Stimulated activated CD4-positive, alpha-beta T cell treated with anti-CD3 and anti-CD28 coated beads, Interleukin-2, amount 100 ng/mL, for 24 hours (primary cell): Measurements from ENCODE around the gene FOXD4.
"Not testable (repeated sequence)": the region's sequence is repeated elsewhere in the genome, so short reads cannot be mapped to it uniquely, and the experiment has no call there.

Experiments
- DNase-seq, 2 donors: peaks; one replicate each; pipeline ENCODE4 v3.0.0-alpha.2; 2020

FOXD4 gene

DNA sequence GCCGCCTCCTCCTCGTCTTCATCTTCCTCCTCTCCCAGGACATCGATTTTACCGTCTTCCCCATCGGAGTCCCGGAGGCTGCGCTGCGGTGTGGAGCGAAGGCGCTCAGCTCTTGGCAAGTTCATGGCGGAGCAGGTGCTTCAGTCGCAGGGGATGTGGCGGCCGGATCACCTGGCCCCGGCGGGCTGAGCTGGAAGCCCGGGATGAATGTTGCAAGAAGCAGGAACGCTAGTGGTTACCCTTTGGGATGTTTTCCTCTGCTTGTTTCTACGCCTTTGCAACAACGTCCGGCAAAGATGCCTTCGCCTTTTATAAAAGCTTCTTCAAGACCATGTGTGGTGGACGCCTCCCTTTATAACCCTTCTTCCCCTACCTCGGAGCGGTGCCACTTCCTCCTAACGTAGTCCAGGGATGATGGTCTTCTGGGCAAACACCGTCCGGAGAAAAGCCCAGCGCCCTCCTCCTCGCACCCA lies at the start of gene FOXD4:
Gene FOXD4, minus strand, starts transcription at position 423 of the 473 bp plus-strand sequence. Its CDS starts 298 bp downstream, at position 125.
- not testable (repeated sequence) for DNase-seq

DNA sequence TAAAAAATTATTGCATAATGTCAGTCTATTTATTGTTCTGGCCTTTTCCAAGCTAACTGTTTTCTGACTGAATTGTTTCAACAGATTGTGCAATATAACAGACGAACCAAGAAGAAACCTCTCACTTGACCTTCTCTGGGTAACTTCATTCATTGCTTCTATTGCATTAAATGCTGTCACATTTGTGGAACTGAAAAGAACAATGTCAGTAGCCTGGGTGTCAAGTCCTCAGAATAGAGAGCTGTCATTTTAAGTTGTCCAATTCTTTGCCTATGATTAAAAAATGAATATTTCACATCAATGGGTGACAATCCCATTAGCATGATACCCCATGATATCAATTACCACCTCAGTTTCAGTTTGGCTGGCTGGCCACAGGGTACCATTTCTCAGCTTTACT lies 41.7 kb upstream of the FOXD4 start:
- not testable (repeated sequence) for DNase-seq

DNA sequence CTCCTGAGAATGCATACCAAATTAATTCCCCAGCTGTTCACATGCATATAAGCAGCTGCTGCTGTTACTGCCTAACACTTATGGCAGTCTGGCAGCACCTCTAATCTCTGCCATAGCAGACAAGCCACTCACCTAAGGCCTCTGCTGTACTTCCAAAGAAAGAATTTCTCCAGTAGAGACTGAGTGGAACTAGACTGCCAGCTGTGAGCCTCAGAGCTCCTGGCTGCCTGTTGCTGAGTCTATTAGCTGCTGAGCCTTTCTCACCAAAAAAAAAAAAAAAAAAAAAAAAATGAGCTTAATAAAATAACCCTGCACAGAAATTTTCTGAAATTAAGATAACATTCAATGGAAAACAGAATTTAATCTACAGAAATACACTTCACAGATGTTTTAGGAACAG lies 33.0 kb upstream of the FOXD4 start:
- DNase-seq, result not testable (repeated sequence)

DNA sequence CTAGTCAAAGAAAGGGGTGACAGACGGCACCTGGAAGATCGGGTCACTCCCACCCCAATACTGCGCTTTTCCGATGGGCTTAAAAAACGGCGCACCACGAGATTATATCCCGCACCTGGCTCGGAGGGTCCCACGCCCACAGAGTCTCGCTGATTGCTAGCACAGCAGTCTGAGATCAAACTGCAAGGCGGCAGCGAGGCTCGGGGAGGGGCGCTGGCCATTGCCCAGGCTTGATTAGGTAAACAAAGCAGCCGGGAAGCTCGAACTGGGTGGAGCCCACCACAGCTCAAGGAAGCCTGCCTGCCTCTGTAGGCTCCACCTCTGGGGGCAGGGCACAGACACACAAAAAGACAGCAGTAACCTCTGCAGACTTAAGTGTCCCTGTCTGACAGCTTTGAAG lies 21.7 kb upstream of the FOXD4 start:
- not testable (repeated sequence) for DNase-seq

DNA sequence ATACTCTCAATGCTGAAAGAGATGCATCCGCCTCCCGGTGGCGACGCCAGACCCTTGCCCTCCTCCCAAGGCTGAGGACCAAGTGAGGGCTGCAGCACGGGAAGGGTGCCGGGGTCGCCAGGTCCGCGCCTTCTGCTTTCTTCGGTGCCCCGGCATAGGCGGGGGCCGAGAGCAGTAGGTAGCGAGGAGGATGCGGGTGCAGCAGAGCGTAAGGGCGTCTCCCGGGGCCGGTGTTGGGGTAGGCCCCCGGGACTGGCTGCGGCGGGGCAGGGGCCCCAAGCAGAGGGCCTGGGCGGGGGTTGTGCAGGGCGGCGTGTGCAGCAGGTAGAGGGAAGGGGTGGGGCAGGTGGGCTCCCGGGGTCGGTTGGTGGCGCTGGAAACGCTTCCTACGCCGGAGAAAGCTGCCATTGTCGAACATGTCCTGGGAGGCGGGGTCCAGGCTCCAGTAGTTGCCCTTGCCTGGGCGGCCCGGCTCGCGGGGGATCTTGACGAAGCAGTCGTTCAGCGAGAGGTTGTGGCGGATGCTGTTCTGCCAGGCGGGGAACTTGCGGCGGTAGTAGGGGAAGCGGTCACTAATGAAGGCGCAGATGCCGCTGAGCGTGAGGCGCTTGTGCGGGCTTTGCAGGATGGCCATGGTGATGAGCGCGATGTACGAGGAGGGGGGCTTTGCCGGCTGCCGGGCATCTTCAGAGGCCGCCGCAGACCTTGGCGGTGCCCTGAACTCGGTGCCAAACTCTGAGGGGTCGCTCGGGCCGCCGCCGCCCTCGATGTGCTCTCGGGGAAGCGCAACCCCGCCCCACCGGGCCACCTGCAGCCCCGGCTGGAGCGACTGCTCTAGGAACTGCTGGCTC lies 848 bp downstream of the FOXD4 start:
- DNase-seq, result peak in 1 of 2 donors; percentile 30

DNA sequence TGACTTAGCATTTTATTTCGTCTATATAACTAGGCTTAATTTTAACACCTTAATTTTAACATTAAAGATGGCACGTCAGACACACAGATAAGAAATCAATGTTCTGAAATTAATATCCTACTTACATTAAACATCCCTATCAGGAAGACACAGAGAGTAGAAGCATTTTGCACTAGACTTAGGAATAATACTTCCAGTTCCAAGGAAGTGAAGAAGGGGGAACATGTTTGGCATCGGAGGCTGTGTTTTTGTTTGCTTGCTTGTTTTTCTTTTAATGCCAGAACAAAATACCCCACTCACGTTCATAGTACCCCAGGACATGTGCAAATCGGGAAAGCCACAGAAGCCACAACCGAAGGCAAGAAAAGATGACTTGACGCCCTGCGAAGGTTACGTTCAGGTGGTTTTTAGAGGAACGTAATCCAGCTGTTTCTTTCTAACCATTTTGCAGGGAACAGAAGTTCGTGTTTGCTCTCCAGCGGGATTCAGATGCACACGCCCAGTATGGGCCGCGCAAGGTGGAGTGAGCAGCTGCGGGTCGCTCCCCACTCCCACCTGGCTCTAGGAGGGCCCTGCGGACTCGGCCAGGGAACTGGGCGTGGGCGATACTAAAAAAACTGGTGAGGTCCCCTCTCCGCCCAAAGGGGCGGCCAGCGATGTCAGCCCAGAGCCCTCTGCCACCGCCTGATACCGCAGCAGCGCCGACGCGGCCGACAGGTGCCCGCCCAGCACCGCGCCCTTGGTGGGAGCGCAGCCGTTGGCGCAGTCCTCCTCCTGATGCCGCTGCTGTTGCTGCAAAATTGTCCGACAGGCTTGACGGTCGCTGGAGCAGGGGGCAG lies 1.8 kb downstream of the FOXD4 start:
- DNase-seq, result not testable (repeated sequence)

DNA sequence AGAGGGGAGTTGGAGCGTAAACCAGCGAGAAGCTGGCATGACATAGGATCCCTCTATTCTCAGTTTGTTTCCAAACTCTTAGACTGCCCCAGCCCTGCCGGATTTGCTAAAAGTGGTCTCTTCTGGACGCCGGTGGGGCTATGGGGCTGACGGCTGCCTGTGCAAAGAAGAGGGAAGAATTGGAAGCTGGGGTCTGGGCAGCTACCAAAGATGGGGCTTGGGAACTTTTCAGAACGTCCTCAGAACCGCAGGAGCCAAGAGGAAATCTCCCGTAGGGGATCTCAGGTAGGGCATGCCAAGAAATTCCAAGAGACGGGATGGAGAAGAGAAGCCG lies 3.1 kb downstream of the FOXD4 start:
- DNase-seq, result not testable (repeated sequence)

DNA sequence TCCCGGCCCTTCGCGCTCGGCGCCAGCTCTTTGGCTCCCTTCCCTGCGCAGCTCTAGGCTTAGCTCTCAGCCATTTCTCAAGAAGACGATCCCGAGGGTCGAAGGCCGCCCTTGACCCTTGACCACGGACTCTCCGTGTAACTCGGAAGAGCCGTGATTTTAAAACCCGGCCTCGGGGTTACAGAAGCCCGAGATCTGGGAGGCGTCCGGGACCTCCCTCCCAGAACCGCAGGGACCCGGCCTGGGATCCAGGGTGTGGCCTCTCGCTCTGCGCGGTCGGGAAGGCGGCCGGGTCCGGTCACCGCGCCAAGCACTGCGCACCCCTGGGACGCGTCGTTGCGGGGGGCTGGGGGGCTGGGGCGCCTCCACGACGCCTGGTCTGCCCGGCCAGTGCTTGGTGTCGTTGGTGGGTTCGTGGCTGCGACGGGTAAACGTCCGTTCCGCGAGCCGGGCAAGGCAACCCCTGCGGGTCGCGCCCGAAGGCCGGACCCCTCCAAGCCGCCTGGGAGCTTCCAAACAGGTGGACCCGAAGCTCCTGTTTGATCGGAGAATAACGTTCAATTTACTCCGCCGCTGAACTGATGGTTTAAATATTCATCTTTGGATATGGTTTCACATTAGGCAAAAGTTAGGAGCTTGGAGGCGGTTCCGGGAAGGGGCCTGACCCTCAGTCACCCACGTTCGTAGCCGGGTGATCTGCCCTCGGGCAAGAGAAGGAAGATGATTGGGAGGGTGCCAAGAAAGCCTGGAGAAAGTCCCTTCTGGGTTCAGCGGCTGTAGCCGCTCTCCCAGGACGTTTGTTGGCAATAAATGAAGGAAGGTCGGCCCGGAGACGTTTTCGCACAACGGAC lies 3.7 kb downstream of the FOXD4 start:
- not testable (repeated sequence) for DNase-seq

DNA sequence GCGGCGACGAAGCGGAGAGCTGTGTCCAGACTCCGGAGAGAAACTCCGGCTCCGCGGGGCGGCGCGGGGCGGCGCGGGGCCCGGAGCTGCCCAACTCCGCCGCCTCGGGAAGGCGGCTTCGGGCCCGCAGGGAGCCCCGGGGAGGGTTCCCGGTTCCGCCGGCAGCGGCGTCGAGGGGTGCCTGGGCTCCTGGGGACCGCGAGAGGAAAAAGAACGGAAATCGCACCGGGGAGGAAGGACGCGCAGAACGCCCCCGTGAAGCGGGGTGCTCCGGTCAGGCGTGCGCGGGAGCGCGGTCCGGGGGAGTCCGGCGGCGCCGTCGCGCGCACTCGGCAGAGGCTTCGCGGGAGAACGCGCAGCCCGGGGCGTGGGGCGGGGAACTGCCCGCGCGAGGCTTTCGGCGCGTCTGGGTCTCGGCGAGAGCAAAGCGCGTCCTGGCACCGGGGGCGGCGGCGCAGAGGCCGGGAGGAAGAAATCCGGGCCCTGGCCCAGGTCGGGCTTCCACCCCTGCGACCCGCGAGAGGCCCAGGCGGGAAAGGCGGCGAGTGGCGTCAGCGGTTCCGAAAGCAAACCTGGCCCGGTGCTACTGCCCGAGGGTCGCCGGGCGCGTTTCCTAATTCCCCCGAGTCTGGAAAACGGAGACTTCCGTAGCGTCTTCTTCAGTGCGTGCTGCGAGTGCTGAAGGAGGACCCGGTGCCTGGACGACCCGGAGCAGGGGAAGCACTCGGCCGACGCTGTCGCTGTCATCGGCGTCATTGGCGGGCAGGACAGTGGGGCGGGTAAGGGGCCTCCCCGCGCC lies 4.5 kb downstream of the FOXD4 start:
- peak; percentile 25 to 52 for DNase-seq

DNA sequence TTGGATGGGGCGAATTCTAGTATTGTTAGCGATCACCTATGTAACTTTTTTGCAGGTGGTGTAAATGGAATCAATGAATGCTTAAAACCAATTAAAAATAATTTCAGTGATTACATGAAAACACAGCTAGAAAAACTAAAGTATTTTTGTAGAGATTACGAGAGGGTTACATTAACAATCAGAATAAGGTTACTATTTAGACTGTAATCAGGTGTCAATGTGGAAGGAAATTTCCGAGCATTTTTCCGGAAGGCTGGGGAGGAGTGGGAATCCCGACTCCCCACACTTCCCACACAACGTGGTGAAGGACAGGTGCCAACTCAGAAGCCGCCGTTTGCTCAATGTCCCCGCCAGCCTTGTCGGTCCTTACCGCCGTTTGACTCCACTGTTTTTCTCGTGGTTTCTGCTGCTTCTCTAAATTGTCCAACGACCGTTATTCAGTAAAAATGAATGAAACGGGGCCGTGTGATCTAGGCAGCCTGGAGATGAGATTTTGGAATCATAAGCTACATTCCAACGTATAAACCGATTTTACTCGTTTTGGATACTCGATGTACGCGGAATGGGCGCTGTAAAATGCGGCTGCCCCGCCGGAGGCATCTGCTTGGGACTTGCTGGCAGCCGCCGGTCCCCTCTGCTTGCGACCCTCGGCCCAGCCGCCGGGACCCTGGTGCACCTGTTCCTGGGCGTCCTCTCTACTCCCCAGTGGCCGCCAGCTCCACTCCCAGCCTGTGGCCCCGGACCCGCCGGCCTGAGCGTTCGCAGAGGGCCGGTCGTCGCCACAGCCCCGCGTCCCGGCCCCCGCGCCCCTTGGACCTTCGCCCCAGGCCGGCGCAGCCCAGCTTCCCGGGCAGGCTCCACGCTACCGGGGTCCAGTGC lies 5.4 kb downstream of the FOXD4 start:
- not testable (repeated sequence) for DNase-seq

DNA sequence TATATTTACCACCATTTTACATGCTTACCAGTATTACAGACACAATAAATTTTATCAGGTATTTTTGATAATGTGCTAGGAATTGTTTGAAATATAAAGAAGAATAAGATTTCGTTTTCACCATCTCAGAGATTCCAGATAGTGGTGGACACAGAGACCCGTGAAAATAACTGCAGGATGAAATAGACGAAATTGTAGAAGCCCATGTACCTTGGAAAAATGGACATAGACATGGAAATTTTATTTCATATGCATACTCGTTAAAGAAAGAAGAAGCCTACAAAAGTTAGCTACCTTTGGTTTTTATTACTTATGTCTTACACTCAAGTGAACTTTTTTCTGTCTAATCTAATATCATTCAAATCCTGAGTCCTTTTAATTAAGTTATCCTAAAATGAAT lies 7.5 kb downstream of the FOXD4 start:
- DNase-seq, result not testable (repeated sequence)

DNA sequence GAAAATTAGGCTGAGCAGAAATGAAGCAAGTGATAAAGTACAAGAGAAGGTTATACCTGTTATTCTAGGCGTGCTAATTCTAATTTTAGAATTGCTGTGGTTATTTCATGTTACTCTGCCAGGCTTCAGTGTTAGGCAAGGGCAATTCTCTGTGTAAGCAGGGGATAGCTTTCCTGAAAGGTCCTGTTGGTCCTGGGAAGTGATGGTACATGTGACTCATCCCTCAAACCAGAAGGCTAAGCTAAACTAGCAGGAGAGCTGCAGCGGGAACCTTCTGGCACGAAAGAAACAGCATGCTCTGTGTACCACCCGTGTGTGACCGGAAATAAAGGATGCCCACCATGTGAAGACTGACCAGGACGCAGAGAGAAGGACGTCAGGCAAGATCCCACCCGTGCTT lies 8.7 kb downstream of the FOXD4 start:
- not testable (repeated sequence) for DNase-seq

DNA sequence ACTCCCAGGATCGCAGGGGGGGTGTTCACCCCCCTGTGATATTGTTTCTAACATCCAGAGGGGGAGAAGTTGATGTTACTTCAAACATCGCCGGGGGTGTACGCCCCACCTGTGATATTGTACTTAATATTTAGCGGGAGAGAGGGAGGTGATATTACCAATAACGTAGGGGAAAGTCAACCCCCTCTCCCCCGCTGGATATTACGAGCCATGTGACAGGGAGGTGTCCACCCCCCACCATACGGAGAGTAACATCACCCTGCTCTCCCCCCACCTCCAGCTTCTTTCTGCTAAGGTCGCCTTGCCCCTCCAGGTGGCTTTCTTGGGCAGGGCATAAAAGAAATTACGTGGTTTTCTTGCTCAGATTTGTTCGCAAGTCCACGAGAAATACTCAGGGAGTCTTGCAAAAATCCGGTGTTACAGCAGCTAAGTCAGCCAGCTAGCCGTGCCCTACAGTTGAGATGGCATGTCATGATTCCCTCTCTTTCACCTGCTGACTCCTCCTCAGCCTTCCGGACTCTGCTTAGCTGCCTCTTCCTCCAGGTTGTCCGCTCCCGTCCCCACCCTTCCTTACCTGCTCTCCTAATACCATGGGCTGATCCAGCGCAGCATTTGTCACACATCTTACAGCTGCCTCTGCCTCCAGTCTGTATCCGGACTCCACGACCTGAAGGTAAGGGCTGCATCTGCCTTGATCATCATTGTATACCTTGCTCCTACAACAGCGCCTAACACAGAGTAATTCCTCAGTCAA lies 9.3 kb downstream of the FOXD4 start:
- not testable (repeated sequence) for DNase-seq

DNA sequence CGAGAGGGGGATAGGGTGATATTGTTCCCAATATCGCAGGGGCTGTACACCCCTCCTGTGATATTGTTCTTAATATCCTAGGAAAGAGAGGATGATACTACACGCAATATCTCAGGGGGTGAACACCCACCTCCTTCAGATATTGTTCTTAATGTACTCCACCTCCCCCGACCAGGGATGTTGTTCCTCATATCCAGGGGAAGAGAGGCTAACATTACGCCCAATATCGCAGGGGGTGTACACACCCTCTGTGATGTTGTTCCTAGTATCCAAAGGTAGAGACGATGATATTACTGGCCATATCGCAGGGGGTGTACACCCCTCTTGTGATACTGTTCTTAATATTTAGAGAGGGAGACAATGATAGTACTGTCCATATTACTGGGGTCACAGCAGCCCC lies 12.2 kb downstream of the FOXD4 start:
- not testable (repeated sequence) for DNase-seq

DNA sequence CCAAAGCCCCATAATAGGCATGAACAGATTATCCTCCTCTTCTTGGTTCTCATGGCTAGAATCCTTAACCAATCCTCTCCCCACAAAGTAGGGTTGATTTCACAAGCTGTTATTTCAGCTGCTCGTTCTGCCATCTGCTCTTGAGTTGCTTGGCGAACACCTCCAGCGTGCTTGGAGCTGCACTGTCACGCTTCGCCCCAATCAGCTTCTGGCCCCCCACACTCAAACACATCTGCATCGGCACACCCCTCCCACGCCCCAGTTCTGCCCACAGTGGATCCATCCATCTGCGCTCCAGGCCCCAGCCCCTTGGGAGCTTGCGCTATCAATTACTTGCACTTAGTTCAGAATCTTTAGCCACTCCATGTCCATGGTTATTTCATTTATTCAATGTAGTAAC lies 17.8 kb downstream of the FOXD4 start:
- not testable (repeated sequence) for DNase-seq

DNA sequence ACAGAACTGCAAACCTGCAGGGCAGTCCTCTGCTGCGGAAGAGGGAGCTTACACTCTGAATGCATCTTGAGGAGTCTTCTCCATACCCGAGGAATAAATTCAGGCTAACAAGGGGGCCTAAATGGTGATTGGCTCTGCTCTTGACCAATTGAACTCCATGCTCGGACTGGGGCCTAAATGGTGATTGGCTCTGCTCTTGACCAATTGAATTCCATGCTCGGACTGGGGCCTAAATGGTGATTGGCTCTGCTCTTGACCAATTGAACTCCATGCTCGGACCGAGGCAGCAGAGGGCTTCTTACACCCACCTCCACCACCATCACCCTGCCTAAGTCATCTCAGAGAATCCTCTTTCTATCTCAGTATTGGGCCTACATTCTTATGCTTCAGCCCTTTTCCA lies 18.4 kb downstream of the FOXD4 start:
- DNase-seq, result not testable (repeated sequence)

DNA sequence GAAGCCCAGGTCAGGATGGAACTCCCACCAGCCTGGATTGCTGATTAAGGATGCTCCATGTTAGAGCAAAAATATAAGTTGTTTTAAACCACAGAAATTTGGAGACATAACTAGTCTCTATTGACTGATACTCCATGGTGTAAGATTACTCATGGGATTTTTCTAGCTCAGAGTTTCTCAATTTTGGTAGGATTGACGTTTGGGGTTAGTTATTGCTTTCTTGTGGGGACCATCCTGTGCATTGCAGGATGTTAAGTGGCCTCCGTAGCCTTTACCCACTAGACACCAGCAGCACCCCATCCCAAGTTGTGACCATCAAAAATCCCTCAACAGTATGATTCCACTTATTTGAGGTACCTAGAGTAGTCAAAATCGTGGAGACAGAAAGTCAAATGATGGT lies 19.4 kb downstream of the FOXD4 start:
- not testable (repeated sequence) for DNase-seq

DNA sequence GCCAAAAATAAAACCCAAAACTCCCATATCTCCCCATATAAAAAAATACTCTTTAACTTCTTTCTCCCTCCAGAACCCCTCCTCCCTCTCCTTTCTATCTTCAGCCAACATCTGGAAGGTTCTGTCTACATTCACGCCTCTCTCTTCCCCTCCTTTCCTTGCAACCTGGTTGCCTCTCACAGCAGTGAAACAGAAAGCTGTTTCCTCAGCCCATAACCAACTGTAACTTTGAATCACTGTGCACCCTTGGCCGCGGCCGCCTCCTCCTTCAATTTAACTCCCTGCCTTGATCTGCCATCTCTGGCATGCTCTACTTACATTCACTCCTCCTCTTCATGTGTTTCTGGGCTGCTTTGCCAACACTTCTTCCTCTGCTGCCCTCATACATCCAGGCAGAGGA lies 23.2 kb downstream of the FOXD4 start:
- DNase-seq, result not testable (repeated sequence)

DNA sequence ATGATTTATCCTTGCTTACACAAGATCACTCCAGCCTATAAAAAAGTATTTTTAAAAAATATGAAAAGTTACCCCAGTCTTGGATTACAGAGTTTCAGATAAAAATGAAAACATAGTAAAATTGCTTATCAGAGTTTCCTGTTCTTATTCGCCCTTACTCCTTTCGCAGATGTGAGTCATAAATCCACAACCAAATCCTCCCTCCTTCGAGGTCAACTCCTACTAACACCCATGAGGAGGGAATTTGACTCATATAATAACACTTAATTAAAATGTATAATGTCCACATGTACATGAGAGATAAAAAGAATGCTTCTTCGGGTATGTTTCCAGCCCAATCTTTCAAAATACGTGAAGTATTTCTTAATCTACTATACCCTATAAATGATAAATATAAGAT lies 23.9 kb downstream of the FOXD4 start:
- DNase-seq, result not testable (repeated sequence)

DNA sequence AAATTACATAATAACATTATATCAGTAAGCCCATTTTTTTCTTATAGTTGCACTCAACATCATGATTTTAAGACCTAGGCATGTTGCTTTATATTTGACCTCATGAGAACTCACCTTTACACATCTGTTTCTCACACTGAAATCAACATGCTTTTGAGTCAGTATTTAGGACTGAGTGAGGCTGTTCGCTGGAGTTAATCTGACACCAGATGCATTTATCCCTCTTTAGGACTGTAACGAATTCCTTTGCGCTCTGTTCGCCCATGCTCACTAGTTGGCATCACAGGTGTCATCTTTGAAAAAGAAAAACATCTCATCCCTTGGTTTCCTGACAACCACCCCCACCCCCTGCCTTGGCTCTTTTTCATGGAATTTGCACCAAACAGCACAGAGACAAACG lies 24.3 kb downstream of the FOXD4 start:
- DNase-seq, result not testable (repeated sequence)
